HepG2 (cell line): ENCODE results near the gene DNM1. TPM values are rescaled to one million over a fixed set of nuclear protein-coding genes. Genes with fewer than 3 reads are reported as not detected.
A peak's percentile ranks its signal among the peaks of the same experiment; 100 is the strongest.

Source experiments
- CBFB ChIP-seq: sonication (generic); formaldehyde crosslinking; IDR thresholded peaks from 2 replicates; pipeline ENCODE4 v1.4.0; 2020; ENCODE audit warnings: missing genetic modification reagents
- CHCHD3 ChIP-seq: sonication (generic); formaldehyde crosslinking; IDR thresholded peaks from 2 replicates; pipeline ENCODE4 v1.8.0; 2022; ENCODE audit warnings: mild to moderate bottlenecking, missing genetic modification reagents, moderate library complexity
- KDM5B ChIP-seq: sonication (generic); formaldehyde crosslinking; IDR thresholded peaks from 2 replicates; pipeline ENCODE4 v1.4.0; 2020; ENCODE audit warnings: missing genetic modification reagents, mild to moderate bottlenecking, borderline replicate concordance
- KLF6 ChIP-seq: IDR thresholded peaks from 2 replicates; pipeline ENCODE4 v1.8.0; 2016; ENCODE audit warnings: missing biosample characterization, missing genetic modification reagents
- MAFK ChIP-seq, 2 experiments: IDR thresholded peaks in 1 of 2; conservative IDR thresholded peaks in 1 of 2; 2 replicates each; pipeline ENCODE4 v1.6.1; 2011; ENCODE audit warnings: improper control_type of control experiment in 2 of 2, low read length in 2 of 2
- MED8 ChIP-seq: sonication (generic); formaldehyde crosslinking; IDR thresholded peaks from 2 replicates; pipeline ENCODE4 v1.8.1; 2023; ENCODE audit warnings: mild to moderate bottlenecking, missing genetic modification reagents; ENCODE audit not compliant: insufficient replicate concordance
- NR0B2 ChIP-seq: sonication (generic); formaldehyde crosslinking; IDR thresholded peaks from 2 replicates; pipeline ENCODE4 v1.4.0; 2020; ENCODE audit warnings: mild to moderate bottlenecking, missing genetic modification reagents
- POLR2A ChIP-seq, 2 experiments: IDR thresholded peaks; 2 replicates each; pipeline ENCODE4 v1.6.1; 2011; ENCODE audit warnings: low read depth in 2 of 2, low read length in 2 of 2, mild to moderate bottlenecking in 1 of 2, moderate library complexity in 1 of 2; ENCODE audit not compliant: insufficient read depth in 1 of 2
- SIN3A ChIP-seq: IDR thresholded peaks from 2 replicates; pipeline ENCODE4 v1.6.1; 2011; ENCODE audit warnings: low read depth, mild to moderate bottlenecking, control low read depth, low read length, borderline replicate concordance
- SNAPC2 ChIP-seq: sonication (generic); formaldehyde crosslinking; IDR thresholded peaks from 2 replicates; pipeline ENCODE4 v1.8.1; 2022; ENCODE audit warnings: mild to moderate bottlenecking, missing genetic modification reagents
- TBX2 ChIP-seq: sonication (generic); formaldehyde crosslinking; IDR thresholded peaks from 2 replicates; pipeline ENCODE4 v1.5.0; 2020; ENCODE audit warnings: missing genetic modification reagents, mild to moderate bottlenecking, borderline replicate concordance
- USF2 ChIP-seq, 2 experiments: sonication (generic) in 1 of 2; formaldehyde crosslinking in 1 of 2; IDR thresholded peaks; 2 replicates each; pipeline versions ENCODE4 v1.5.1 to v1.6.1; 2011 to 2020; ENCODE audit warnings: borderline replicate concordance in 1 of 2, low read depth in 1 of 2, low read length in 1 of 2, mild to moderate bottlenecking in 1 of 2, missing genetic modification reagents in 1 of 2, moderate library complexity in 1 of 2
- YEATS4 ChIP-seq: sonication (generic); formaldehyde crosslinking; IDR thresholded peaks from 2 replicates; pipeline ENCODE4 v1.4.0; 2020; ENCODE audit warnings: missing genetic modification reagents, borderline replicate concordance
- ZGPAT ChIP-seq: IDR thresholded peaks from 2 replicates; pipeline ENCODE4 v1.6.1; 2016; ENCODE audit warnings: mild to moderate bottlenecking
- ZNF143 ChIP-seq: sonication (generic); formaldehyde crosslinking; IDR thresholded peaks from 2 replicates; pipeline ENCODE4 v1.4.0; 2020; ENCODE audit warnings: missing genetic modification reagents
- ZNF768 ChIP-seq: sonication (generic); formaldehyde crosslinking; IDR thresholded peaks from 2 replicates; pipeline ENCODE4 v1.4.0; 2020; ENCODE audit warnings: missing genetic modification reagents
- ZNF773 ChIP-seq: sonication (generic); formaldehyde crosslinking; IDR thresholded peaks from 2 replicates; pipeline ENCODE4 v1.4.0; 2020; ENCODE audit warnings: missing genetic modification reagents, borderline replicate concordance
- ZNF891 ChIP-seq: sonication (generic); formaldehyde crosslinking; IDR thresholded peaks from 2 replicates; pipeline ENCODE4 v1.5.0; 2020; ENCODE audit warnings: mild to moderate bottlenecking, missing genetic modification reagents
- polyA plus RNA-seq, 8 experiments: library from polyadenylated mRNA; depleted of rRNA in 3 of 8; stranded (reverse) in 7 of 8; unstranded in 1 of 8; fragments of >200 nt; fragmentation: Illumina TruSeq in 4 of 8; extraction: Trizol in 4 of 8; gene quantifications; 2 replicates each; pipeline versions ENCODE4 v1.2.1 to v1.2.3, GENCODE V29; 2011 to 2016; ENCODE audit warnings: low read depth in 4 of 8, missing spikeins in 1 of 8, mixed read lengths in 1 of 8; ENCODE audit not compliant: insufficient read depth in 1 of 8
- total RNA-seq, 5 experiments: library from RNA; depleted of rRNA; stranded (reverse); fragments of >200 nt; fragmentation: Illumina TruSeq; extraction: Trizol; gene quantifications; 2 replicates each; pipeline ENCODE4 v1.2.3, GENCODE V29; 2016; ENCODE audit warnings: low read depth in 1 of 5
- TF ChIP-seq, protein P1 (sequence below): sonication (generic); formaldehyde crosslinking; IDR thresholded peaks from 2 replicates; pipeline ENCODE4 v1.5.0; 2020; ENCODE audit warnings: missing genetic modification reagents, mild to moderate bottlenecking, borderline replicate concordance
- TF ChIP-seq, protein P2 (sequence below): sonication (generic); formaldehyde crosslinking; IDR thresholded peaks from 2 replicates; pipeline ENCODE4 v1.9.0; 2021; ENCODE audit warnings: missing genetic modification reagents, borderline replicate concordance

The DNM1 gene
- total and polyA plus RNA-seq, 2 of the 13 experiments (the other 11 are each of a cell fraction or from before 2014, with no cell fraction given) = 0.13 to 0.58 TPM

DNA sequence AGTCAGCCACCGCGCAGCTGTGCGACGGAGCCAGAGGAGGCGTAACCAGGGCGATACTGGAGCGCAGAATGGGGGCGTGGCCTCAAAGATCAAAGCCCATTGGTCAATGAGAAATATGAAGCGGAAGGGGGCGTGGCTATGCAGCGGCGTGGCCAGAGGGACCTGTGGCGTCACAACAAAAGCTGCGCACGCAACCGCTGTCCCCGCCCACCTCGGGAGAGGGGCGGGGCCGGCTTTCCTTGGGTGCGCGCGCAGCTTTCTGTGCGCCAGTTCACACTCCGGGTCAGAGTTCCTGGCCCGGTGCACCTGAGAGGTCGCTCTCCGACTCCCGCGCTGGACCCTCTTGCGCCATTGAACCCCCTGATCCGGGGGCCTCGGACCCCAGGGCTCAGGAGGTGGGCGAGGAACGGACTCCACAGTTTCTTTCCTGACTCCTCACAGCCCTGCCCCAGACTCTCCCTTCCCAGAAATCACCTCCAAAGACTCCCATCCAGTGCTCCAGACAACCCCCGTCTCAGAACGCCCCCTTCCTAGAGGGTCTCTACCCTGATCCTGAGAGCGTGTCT lies 72.9 kb downstream of the DNM1 start, which contains the start of gene SWI5 (continued):
- TF ChIP-seq USF2 (IDR thresholded peaks at IDR 0.05; ENCODE audit: low read depth, low read length) (peak; percentile 42; the same call in 1 of the 2 replicates), USF2 (CRISPR knock-in tag; IDR thresholded peaks at IDR 0.05; ENCODE audit: borderline replicate concordance) (no peak), SIN3A (peak; percentile 31; the same call in 1 of the 2 replicates), ZNF891 (CRISPR knock-in tag) (peak; percentile 64), ZGPAT (CRISPR knock-in tag) (peak; percentile 71), MAFK (conservative IDR thresholded peaks at IDR 0.05 in 1 of 2, IDR thresholded peaks at IDR 0.05 in 1 of 2; ENCODE audit: low read length in 2 of 2) (0 out of 4 replicates have a peak, but pooled peaks of 1 of the 2 experiments have one; percentile 0), MED8 (CRISPR knock-in tag) (peak; percentile 42), POLR2A (IDR thresholded peaks at IDR 0.05; ENCODE audit: insufficient read depth in 1 of 2, low read depth in 2 of 2, low read length in 2 of 2) (peak; percentile 94 to 99), YEATS4 (CRISPR knock-in tag) (peak; percentile 37; the same call in 1 of the 2 replicates), ZNF143 (CRISPR knock-in tag) (peak; percentile 84; the same call in 1 of the 2 replicates), SNAPC2 (0 out of 2 replicates have a peak, but pooled peaks have one; percentile 26), ZNF773 (no peak), NR0B2 (CRISPR knock-in tag) (0 out of 2 replicates have a peak, but pooled peaks have one; percentile 73), TBX2 (CRISPR knock-in tag) (0 out of 2 replicates have a peak, but pooled peaks have one; percentile 11), ZNF768 (peak; percentile 41; the same call in 1 of the 2 replicates), CHCHD3 (no peak), KDM5B (CRISPR knock-in tag) (peak; percentile 79; the same call in 1 of the 2 replicates), KLF6 (peak; percentile 55; the same call in 1 of the 2 replicates), CBFB (CRISPR knock-in tag) (peak; percentile 49; the same call in 1 of the 2 replicates)
- TF ChIP-seq, protein P1, sequence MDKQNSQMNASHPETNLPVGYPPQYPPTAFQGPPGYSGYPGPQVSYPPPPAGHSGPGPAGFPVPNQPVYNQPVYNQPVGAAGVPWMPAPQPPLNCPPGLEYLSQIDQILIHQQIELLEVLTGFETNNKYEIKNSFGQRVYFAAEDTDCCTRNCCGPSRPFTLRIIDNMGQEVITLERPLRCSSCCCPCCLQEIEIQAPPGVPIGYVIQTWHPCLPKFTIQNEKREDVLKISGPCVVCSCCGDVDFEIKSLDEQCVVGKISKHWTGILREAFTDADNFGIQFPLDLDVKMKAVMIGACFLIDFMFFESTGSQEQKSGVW (CRISPR knock-in tag) = no peak
- TF ChIP-seq, protein P2, sequence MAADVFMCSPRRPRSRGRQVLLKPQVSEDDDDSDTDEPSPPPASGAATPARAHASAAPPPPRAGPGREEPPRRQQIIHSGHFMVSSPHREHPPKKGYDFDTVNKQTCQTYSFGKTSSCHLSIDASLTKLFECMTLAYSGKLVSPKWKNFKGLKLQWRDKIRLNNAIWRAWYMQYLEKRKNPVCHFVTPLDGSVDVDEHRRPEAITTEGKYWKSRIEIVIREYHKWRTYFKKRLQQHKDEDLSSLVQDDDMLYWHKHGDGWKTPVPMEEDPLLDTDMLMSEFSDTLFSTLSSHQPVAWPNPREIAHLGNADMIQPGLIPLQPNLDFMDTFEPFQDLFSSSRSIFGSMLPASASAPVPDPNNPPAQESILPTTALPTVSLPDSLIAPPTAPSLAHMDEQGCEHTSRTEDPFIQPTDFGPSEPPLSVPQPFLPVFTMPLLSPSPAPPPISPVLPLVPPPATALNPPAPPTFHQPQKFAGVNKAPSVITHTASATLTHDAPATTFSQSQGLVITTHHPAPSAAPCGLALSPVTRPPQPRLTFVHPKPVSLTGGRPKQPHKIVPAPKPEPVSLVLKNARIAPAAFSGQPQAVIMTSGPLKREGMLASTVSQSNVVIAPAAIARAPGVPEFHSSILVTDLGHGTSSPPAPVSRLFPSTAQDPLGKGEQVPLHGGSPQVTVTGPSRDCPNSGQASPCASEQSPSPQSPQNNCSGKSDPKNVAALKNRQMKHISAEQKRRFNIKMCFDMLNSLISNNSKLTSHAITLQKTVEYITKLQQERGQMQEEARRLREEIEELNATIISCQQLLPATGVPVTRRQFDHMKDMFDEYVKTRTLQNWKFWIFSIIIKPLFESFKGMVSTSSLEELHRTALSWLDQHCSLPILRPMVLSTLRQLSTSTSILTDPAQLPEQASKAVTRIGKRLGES = no peak
